ENCODE results near the gene CLIP1.
"Not testable (repeated sequence)": the region's sequence is repeated elsewhere in the genome, so short reads cannot be mapped to it uniquely, and the experiment has no call there.

Gene CLIP1

GRCh38 chr12:122395319-122395718 is 27.1 kb downstream of the CLIP1 start:
- DNase-seq (ENCODE audit: low read depth) = no peak

DNA sequence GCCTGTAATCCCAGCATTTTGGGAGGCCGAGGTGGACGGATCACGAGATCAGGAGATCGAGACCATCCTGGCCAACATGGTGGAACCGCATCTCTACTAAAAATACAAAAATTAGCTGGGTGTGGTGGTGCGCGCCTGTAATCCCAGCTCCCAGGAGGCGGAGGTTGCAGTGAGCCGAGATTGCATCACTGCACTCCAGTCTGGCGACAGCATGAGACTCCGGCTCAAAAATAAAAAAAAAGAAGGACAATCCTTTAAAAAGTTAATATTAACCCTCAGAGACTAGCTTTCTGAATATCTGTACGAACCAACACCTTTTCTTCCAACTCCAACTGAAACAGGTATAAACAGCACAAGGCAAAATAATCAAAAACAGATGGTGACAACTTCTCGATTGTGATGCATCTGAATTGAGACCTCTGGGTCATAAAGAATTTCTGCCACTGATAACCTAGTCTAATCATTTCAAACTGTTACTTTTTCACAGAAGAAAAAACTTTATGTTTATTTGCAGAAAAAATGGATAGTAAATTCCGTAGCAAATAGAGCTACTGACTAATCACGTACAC is 27.8 kb downstream of the CLIP1 start:
- no peak for DNase-seq (ENCODE audit: low read depth)

DNA sequence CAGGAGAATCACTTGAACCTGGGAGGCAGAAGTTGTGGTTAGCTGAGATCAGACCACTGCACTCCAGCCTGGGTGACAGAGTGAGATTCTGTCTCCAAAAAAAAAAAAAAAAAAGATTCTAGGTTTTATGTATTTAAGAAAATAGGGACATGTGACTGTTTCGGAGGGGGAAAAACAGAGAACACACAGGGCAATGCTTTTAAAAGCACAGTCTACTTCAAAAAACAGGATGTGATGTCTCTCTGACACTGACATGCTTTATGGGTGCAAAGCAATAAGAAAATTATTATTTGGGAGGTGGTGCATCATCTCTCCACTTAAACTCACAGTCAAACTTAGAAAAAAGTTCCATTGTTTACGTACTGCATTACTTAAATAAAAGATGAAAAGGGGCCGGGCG is 28.7 kb downstream of the CLIP1 start:
- no peak for DNase-seq (ENCODE audit: low read depth)

GRCh38 chr12:122392411-122392810 is 30.1 kb downstream of the CLIP1 start:
- DNase-seq (ENCODE audit: low read depth) = no peak

GRCh38 chr12:122389677-122390076 is 32.8 kb downstream of the CLIP1 start:
- DNase-seq (ENCODE audit: low read depth) = no peak

DNA sequence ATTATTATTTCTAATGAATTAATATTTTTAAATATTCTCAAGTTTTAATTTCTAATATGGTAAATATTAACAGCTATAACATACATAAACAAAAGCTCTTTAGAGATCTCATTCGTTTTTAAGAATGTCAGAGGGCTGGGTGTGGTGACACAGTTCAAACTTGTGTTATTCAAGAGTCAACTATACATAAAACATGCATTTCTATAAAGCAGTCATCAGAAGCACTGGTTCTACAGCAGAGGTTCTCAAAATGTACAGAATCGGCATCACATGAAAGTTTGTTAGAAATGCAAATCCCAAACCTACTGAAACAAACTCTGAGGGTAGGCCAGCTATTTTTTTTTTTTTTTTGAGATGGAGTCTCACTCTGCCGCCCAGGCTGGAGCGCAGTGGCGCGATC is 34.6 kb downstream of the CLIP1 start:
- no peak for DNase-seq (ENCODE audit: low read depth)

DNA sequence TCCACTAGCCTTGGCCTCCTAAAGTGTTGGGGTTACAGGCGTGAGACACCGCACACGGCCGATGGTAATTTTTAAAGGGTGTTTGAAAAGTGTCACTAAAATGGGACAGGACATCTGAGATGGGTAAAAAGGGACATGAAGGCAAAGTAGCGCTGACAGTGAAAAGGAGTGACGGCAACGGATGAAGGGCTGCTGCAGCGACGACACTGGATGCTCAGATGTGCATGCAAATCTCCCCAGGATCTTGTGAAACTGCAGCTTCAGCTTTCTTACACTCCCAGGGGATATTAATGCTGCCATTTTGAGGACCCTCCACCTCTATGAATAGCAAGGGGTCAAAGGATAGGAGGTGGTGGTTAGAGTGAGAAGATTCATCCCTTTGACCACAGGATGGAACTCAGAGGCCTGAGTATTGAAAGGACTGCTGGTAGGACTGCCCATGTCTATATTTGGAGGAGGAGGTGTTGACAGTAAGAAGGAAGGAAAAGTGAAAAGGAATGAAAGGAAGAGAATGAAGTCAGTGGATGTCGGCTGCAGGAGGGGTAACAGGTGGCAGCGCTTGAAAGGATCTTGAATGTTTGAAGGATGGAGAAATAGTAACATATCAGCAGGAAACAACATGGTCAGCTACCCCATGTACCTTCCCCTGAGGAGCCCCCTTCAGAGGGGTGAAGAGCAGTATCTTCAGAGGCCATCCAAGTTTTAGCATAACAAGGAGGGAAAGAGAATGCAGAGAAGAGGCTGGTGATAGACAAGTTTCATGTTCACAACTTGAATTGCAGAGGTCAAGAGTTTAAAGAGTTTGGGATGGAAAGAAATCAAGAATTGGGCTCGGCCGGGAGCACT is 37.1 kb downstream of the CLIP1 start:
- DNase-seq (ENCODE audit: low read depth) = no peak

- DNase-seq (ENCODE audit: low read depth) = no peak
Measured at GRCh38 chr12:122382919-122383350, 39.5 kb downstream of the CLIP1 start.

DNA sequence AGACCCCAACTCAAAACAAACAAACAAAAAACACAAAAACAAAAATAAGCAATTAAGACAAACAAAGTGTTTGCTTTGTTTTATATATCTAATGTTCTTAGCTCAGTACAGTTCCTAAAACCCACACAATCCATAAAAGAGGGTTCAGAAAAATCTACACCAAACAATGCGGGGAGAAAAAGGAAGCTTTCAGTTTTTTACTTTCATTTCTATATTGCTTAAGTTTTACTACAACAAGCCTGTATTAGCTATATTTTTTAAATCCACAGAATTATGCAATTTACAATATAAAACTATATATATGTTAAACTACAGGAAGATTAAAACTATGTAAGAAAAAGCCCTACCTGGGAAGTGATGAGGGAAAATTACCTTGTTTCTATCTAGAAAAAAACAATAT is 41.4 kb downstream of the CLIP1 start:
- no peak for DNase-seq (ENCODE audit: low read depth)

- DNase-seq (ENCODE audit: low read depth) = not testable (repeated sequence)
Measured at GRCh38 chr12:122376751-122377150, 45.7 kb downstream of the CLIP1 start.

- DNase-seq (ENCODE audit: low read depth) = no peak
Measured at GRCh38 chr12:122374707-122375106, 47.8 kb downstream of the CLIP1 start.

- DNase-seq (ENCODE audit: low read depth) = no peak
Measured at GRCh38 chr12:122371475-122372045, 50.9 kb downstream of the CLIP1 start.

GRCh38 chr12:122368361-122369073 is 54.0 kb downstream of the CLIP1 start:
- DNase-seq (ENCODE audit: low read depth) = no peak

- not testable (repeated sequence) for DNase-seq (ENCODE audit: low read depth)
Measured at GRCh38 chr12:122367632-122368031, 54.8 kb downstream of the CLIP1 start.

DNA sequence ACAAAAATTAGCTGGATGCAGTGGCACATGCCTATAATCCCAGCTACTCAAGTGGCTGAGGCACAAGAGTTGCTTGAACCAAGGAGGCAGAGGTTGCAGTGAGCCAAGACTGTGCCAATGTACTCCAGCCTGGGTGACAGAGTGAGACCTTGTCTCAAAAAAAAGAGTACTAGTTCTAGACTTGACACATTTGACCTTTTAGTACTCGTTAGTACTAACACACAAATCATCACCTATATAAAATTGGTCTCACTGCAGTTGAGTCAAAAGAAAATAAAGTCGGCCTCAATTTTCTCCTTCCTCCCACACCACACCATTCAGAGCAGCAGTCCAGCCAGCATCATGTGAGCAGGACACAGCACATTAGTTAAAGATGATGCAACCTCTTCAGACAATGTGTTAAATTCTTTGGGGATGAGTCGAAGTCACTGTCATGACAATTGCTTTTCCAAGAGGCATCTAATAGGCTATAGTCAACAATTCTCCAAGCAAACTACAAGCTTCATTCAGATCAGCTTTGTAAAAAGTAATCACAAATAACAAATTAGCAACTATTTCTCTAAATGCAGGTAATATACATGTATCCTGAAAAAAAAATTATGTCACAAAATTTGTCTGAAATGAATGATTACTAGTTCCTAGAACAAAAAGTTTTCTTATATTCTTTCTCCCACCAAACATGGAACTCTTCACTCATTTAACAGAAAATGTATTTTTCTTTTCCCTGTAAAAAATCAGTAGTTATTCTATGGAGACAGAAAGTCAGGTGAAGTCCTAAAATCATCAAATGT is 55.6 kb downstream of the CLIP1 start:
- DNase-seq (ENCODE audit: low read depth) = no peak

GRCh38 chr12:122365226-122365625 is 57.2 kb downstream of the CLIP1 start:
- DNase-seq (ENCODE audit: low read depth) = not testable (repeated sequence)

DNA sequence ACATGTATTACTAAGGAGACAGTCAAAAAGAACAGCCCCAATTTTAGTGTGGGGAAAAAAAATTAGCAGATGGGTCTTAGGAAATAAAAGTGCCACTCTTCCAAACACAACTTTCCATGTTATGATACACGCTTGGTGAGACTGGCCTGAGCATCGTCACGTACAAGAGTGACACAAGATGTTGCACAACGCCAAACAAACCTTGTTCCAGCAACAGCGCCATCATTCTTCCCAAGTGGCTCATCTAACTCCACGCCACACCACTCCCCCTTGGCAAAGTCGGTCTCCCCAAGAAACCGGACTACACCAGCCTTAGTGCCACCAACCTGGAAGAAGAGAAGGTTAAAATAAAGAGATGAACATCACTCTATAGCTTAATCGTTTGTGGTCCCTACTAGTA is 58.7 kb downstream of the CLIP1 start:
- DNase-seq (ENCODE audit: low read depth) = no peak

GRCh38 chr12:122362755-122363154 is 59.7 kb downstream of the CLIP1 start:
- no peak for DNase-seq (ENCODE audit: low read depth)

DNA sequence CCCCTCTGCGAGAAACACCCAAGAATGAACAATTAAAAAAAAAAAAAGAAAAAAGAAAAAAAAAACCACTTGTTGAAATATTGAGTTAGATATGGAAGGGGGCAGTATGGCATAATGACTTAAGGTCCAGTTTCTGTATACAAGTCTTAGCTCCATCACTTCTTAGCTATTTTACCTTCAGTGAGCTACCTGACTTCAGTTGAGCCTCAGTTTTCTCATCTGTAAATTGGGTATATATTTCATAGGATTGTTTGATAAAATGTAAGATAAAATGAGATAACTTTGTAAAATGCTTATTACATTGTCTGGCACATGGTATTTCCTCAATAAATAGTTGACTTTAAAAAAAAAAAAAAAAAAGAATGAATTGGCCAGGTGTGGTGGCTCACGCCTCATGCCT is 64.1 kb downstream of the CLIP1 start:
- DNase-seq (ENCODE audit: low read depth) = not testable (repeated sequence)

- DNase-seq (ENCODE audit: low read depth) = not testable (repeated sequence)
Measured at GRCh38 chr12:122357536-122357935, 64.9 kb downstream of the CLIP1 start.

DNA sequence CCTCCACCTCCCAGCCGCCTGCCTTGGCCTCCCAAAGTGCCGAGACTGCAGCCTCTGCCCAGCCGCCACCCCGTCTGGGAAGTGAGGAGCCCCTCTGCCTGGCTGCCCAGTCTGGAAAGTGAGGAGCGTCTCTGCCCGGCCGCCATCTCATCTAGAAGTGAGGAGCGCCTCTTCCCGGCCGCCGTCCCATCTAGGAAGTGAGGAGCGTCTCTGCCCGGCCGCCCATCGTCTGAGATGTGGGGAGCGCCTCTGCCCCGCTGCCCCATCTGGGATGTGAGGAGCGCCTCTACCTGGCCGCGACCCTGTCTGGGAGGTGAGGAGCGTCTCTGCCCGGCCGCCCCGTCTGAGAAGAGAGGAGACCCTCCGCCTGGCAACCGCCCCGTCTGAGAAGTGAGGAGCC is 65.5 kb downstream of the CLIP1 start:
- not testable (repeated sequence) for DNase-seq (ENCODE audit: low read depth)

GRCh38 chr12:122356192-122356635 is 66.3 kb downstream of the CLIP1 start:
- DNase-seq (ENCODE audit: low read depth) = peak; percentile 11

Measured in activated T-helper 9 cell treated with anti-CD3 and anti-CD28 coated beads, Interleukin-2, amount 50 U/mL, for 16 hours (primary cell).